ENCODE results near the gene NSMCE3.
A peak's percentile ranks its signal among the peaks of the same experiment; 100 is the strongest.

The NSMCE3 gene

GRCh38 chr15:29269485-29270168, at the start of gene NSMCE3:
Gene NSMCE3, minus strand, starts transcription at chr15:29269822. Its CDS starts 117 bp downstream, at chr15:29269705.
- DNase-seq (ENCODE audit: low spot score): peak; percentile 87

GRCh38 chr15:29316422-29316821, 46.8 kb upstream of the NSMCE3 start:
- DNase-seq (ENCODE audit: low spot score): no peak

- DNase-seq (ENCODE audit: low spot score): no peak
These were observed 42.8 kb upstream of the NSMCE3 start for GRCh38 chr15:29312387-29312786.

- no peak for DNase-seq (ENCODE audit: low spot score)
These were observed 42.1 kb upstream of the NSMCE3 start for GRCh38 chr15:29311696-29312095.

- no peak for DNase-seq (ENCODE audit: low spot score)
These were observed 39.5 kb upstream of the NSMCE3 start for GRCh38 chr15:29309139-29309538.

- no peak for DNase-seq (ENCODE audit: low spot score)
These were observed 38.7 kb upstream of the NSMCE3 start for GRCh38 chr15:29308299-29308698.

- DNase-seq (ENCODE audit: low spot score): no peak
These were observed 35.9 kb upstream of the NSMCE3 start for GRCh38 chr15:29305556-29305955.

GRCh38 chr15:29302871-29303270, 33.2 kb upstream of the NSMCE3 start:
- DNase-seq (ENCODE audit: low spot score): no peak

GRCh38 chr15:29299784-29300183, 30.2 kb upstream of the NSMCE3 start:
- no peak for DNase-seq (ENCODE audit: low spot score)

GRCh38 chr15:29299331-29299730, 29.7 kb upstream of the NSMCE3 start:
- no peak for DNase-seq (ENCODE audit: low spot score)

GRCh38 chr15:29294732-29295325, 25.2 kb upstream of the NSMCE3 start:
- DNase-seq (ENCODE audit: low spot score): no peak

GRCh38 chr15:29291067-29291845, 21.6 kb upstream of the NSMCE3 start:
- no peak for DNase-seq (ENCODE audit: low spot score)

- DNase-seq (ENCODE audit: low spot score): no peak
These were observed 19.6 kb upstream of the NSMCE3 start for GRCh38 chr15:29289173-29289572.

- no peak for DNase-seq (ENCODE audit: low spot score)
These were observed 15.8 kb upstream of the NSMCE3 start for GRCh38 chr15:29285386-29285785.

GRCh38 chr15:29283381-29283780, 13.8 kb upstream of the NSMCE3 start:
- no peak for DNase-seq (ENCODE audit: low spot score)

GRCh38 chr15:29280514-29280913, 10.9 kb upstream of the NSMCE3 start:
- DNase-seq (ENCODE audit: low spot score): no peak

- DNase-seq (ENCODE audit: low spot score): peak; percentile 66
These were observed 8.9 kb upstream of the NSMCE3 start for GRCh38 chr15:29278436-29279105.

GRCh38 chr15:29276366-29276765, 6.7 kb upstream of the NSMCE3 start:
- DNase-seq (ENCODE audit: low spot score): no peak

GRCh38 chr15:29275855-29276254, 6.2 kb upstream of the NSMCE3 start:
- DNase-seq (ENCODE audit: low spot score): no peak

GRCh38 chr15:29274946-29275345, 5.3 kb upstream of the NSMCE3 start:
- DNase-seq (ENCODE audit: low spot score): no peak

- DNase-seq (ENCODE audit: low spot score): no peak
These were observed 2.6 kb upstream of the NSMCE3 start for GRCh38 chr15:29272219-29272618.

- no peak for DNase-seq (ENCODE audit: low spot score)
These were observed 1.4 kb upstream of the NSMCE3 start for GRCh38 chr15:29270976-29271375.
